GM19023 (cell line): ENCODE data around the gene NBPF11.
"Not testable (repeated sequence)": the region's sequence is repeated elsewhere in the genome, so short reads cannot be mapped to it uniquely, and the experiment has no call there.

Experiments
- ATAC-seq: cut with Tn5 transposase; IDR thresholded peaks from one replicate; pipeline ENCODE4 v1.9.1; 2021; ENCODE audit warnings: mild to moderate bottlenecking, moderate library complexity; ENCODE audit not compliant: unreplicated experiment

NBPF11 gene

GRCh38 chr1:148151911-148152656 lies at the start of gene NBPF11:
NBPF11 (minus strand) TSS chr1:148152281; CDS start chr1:148127003, 25,278 bp downstream.
- ATAC-seq, result peak; percentile 73

- ATAC-seq, result not testable (repeated sequence)
Measured at GRCh38 chr1:148197396-148197795, 45.3 kb upstream of the NBPF11 start.

GRCh38 chr1:148196949-148197348 lies 44.9 kb upstream of the NBPF11 start:
- ATAC-seq, result peak; percentile 48

GRCh38 chr1:148195115-148195514 lies 43.0 kb upstream of the NBPF11 start:
- ATAC-seq, result not testable (repeated sequence)

GRCh38 chr1:148188768-148189167 lies 36.7 kb upstream of the NBPF11 start:
- not testable (repeated sequence) for ATAC-seq

- not testable (repeated sequence) for ATAC-seq
Measured at GRCh38 chr1:148178682-148179081, 26.6 kb upstream of the NBPF11 start.

- not testable (repeated sequence) for ATAC-seq
Measured at GRCh38 chr1:148175414-148175813, 23.3 kb upstream of the NBPF11 start.

GRCh38 chr1:148171995-148172394 lies 19.9 kb upstream of the NBPF11 start:
- ATAC-seq, result not testable (repeated sequence)

GRCh38 chr1:148166558-148167492 lies 14.7 kb upstream of the NBPF11 start:
- ATAC-seq, result no peak

GRCh38 chr1:148162363-148162762 lies 10.3 kb upstream of the NBPF11 start:
- ATAC-seq, result no peak

- ATAC-seq, result no peak
Measured at GRCh38 chr1:148161053-148161901, 9.2 kb upstream of the NBPF11 start.

- ATAC-seq, result no peak
Measured at GRCh38 chr1:148160343-148161052, 8.4 kb upstream of the NBPF11 start.

- no peak for ATAC-seq
Measured at GRCh38 chr1:148160048-148160342, 7.9 kb upstream of the NBPF11 start.

- no peak for ATAC-seq
Measured at GRCh38 chr1:148158341-148159003, 6.4 kb upstream of the NBPF11 start.

GRCh38 chr1:148157803-148158202 lies 5.7 kb upstream of the NBPF11 start:
- not testable (repeated sequence) for ATAC-seq

GRCh38 chr1:148155494-148156275 lies 3.6 kb upstream of the NBPF11 start:
- not testable (repeated sequence) for ATAC-seq

GRCh38 chr1:148152795-148153194 lies 714 bp upstream of the NBPF11 start:
- not testable (repeated sequence) for ATAC-seq

- ATAC-seq, result peak; percentile 14
Measured at GRCh38 chr1:148151371-148151819, 686 bp downstream of the NBPF11 start.

- not testable (repeated sequence) for ATAC-seq
Measured at GRCh38 chr1:148150945-148151344, 1.1 kb downstream of the NBPF11 start.
